ENCODE data around the gene SLC15A4.

DNA sequence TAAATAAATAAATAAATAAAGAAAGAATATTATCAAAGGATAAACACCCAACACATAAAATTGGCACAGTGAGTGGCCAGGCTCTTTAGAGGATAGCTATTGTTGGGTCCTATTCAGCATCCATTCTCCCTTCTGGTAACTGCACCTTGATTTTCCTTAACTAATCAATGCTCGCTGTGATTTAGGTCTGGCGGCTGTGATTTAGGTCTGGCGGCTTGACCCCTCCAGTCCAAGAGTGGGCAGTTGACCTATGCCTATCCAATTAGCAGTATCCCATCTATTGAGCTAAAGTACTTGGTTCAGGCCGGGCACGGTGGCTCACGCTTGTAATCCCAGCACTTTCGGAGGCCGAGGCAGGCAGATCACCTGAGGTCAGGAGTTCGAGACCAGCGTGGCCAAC, 9.7 kb upstream of the SLC15A4 start:
- TF ChIP-seq POLR2A (IDR thresholded peaks at IDR 0.05; ENCODE audit: low read depth, low read length) (no peak), POLR2AphosphoS5 (IDR thresholded peaks at IDR 0.05; ENCODE audit: low read depth, low read length) (no peak)
